DND-41 (cell line): ENCODE results near the gene ONECUT1.
A peak's percentile ranks its signal among the peaks of the same experiment; 100 is the strongest.

Source experiments
- ATAC-seq: fragments of 200-7000 bp; cut with Tn5 transposase; 3 replicates; pipeline ENCODE4 v1.9.1; 2021; ENCODE audit warnings: low read depth; ENCODE audit not compliant: insufficient read depth
- DNase-seq: peaks from one replicate; pipeline ENCODE4 v3.0.0-alpha.2; 2020
- H2AFZ ChIP-seq: 2 replicates; pipeline ENCODE4 v1.6.0; 2012; ENCODE audit warnings: low read depth, low read length
- H3K27ac ChIP-seq: 2 replicates; pipeline ENCODE4 v1.5.1; 2012; ENCODE audit warnings: low read length, inconsistent platforms
- H3K27me3 ChIP-seq: fragments of 200-600 bp; sonication (generic); 2 replicates; pipeline ENCODE4 v1.6.0; 2012; ENCODE audit warnings: low read length, mild to moderate bottlenecking, inconsistent platforms; ENCODE audit not compliant: insufficient read depth, poor library complexity
- H3K36me3 ChIP-seq: 2 replicates; pipeline ENCODE4 v1.5.1; 2012; ENCODE audit warnings: low read length, inconsistent platforms; ENCODE audit not compliant: insufficient read depth
- H3K4me1 ChIP-seq: 2 replicates; pipeline ENCODE4 v1.5.1; 2012; ENCODE audit warnings: mild to moderate bottlenecking, low read length; ENCODE audit not compliant: insufficient read depth
- H3K4me2 ChIP-seq: 2 replicates; pipeline ENCODE4 v1.6.0; 2012; ENCODE audit warnings: mild to moderate bottlenecking, moderate library complexity, low read length, inconsistent platforms; ENCODE audit not compliant: insufficient read depth
- H3K4me3 ChIP-seq, 2 experiments: fragments of 200-600 bp in 1 of 2; shearing (Covaris generic) in 1 of 2; 2 replicates each; pipeline ENCODE4 v1.5.1; 2012 to 2016; ENCODE audit warnings: inconsistent platforms in 2 of 2, low read length in 2 of 2, mild to moderate bottlenecking in 2 of 2, low read depth in 1 of 2, moderate library complexity in 1 of 2
- H3K79me2 ChIP-seq: 2 replicates; pipeline ENCODE4 v1.6.0; 2012; ENCODE audit warnings: low read length, inconsistent platforms; ENCODE audit not compliant: insufficient read depth
- H3K9ac ChIP-seq: 2 replicates; pipeline ENCODE4 v1.6.0; 2012; ENCODE audit warnings: low read depth, mild to moderate bottlenecking, inconsistent platforms, low read length, moderate library complexity
- H3K9me3 ChIP-seq: 2 replicates; pipeline ENCODE4 v1.5.1; 2012; ENCODE audit warnings: low read length, moderate library complexity, mild to moderate bottlenecking, inconsistent platforms; ENCODE audit not compliant: insufficient read depth, severe bottlenecking
- H4K20me1 ChIP-seq: 2 replicates; pipeline ENCODE4 v1.6.0; 2012; ENCODE audit warnings: low read length; ENCODE audit not compliant: insufficient read depth
- EZH2 ChIP-seq: IDR thresholded peaks from 3 replicates; pipeline ENCODE4 v1.6.1; 2012; ENCODE audit warnings: borderline replicate concordance, low read depth, mild to moderate bottlenecking, moderate library complexity, low read length, inconsistent platforms; ENCODE audit not compliant: severe bottlenecking
- TF ChIP-seq, protein P1 (sequence below): IDR thresholded peaks from 2 replicates; pipeline ENCODE4 v1.5.1; 2012; ENCODE audit warnings: borderline replicate concordance, low read length, moderate library complexity, mild to moderate bottlenecking; ENCODE audit not compliant: poor library complexity, severe bottlenecking; ENCODE audit errors: extremely low read depth

The ONECUT1 gene

GRCh38 chr15:52731004-52731403 lies 59.1 kb downstream of the ONECUT1 start:
- DNase-seq (no peak), ATAC-seq (no peak)
- no peaks in the 10 kb centered on the region for H3K27me3 ChIP-seq
- H4K20me1 ChIP-seq, result no peaks in the 10 kb centered on the region
- H3K4me1 ChIP-seq, result peaks cover 3% of the 10 kb centered on the region; the same call in 1 of the 2 replicates
- H3K4me2 ChIP-seq, result no peak overlapping the region
- H3K27ac ChIP-seq, result no peak overlapping the region
- H3K36me3 ChIP-seq, result no peaks in the 10 kb centered on the region
- H3K9me3 ChIP-seq, result no peaks in the 10 kb centered on the region
- H2AFZ ChIP-seq, result no peak overlapping the region
- no peaks in the 10 kb centered on the region for H3K79me2 ChIP-seq
- H3K9ac ChIP-seq, result no peak overlapping the region
- TF ChIP-seq EZH2, result no peak
- TF ChIP-seq, protein P1, sequence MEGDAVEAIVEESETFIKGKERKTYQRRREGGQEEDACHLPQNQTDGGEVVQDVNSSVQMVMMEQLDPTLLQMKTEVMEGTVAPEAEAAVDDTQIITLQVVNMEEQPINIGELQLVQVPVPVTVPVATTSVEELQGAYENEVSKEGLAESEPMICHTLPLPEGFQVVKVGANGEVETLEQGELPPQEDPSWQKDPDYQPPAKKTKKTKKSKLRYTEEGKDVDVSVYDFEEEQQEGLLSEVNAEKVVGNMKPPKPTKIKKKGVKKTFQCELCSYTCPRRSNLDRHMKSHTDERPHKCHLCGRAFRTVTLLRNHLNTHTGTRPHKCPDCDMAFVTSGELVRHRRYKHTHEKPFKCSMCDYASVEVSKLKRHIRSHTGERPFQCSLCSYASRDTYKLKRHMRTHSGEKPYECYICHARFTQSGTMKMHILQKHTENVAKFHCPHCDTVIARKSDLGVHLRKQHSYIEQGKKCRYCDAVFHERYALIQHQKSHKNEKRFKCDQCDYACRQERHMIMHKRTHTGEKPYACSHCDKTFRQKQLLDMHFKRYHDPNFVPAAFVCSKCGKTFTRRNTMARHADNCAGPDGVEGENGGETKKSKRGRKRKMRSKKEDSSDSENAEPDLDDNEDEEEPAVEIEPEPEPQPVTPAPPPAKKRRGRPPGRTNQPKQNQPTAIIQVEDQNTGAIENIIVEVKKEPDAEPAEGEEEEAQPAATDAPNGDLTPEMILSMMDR, result no peak
- no peak overlapping the region for H3K4me3 ChIP-seq

- Histone ChIP-seq H3K4me1 (peaks cover 3% of the 10 kb centered on the region; the same call in 1 of the 2 replicates), H3K79me2 (no peaks in the 10 kb centered on the region), H3K4me2 (no peak overlapping the region), H2AFZ (no peak overlapping the region), H3K36me3 (no peaks in the 10 kb centered on the region), H3K27ac (no peak overlapping the region), H3K4me3 (no peak overlapping the region), H3K9ac (no peak overlapping the region), H3K27me3 (no peaks in the 10 kb centered on the region), H3K9me3 (no peaks in the 10 kb centered on the region), H4K20me1 (no peaks in the 10 kb centered on the region)
- ATAC-seq (no peak), DNase-seq (no peak)
- TF ChIP-seq, protein P1, result no peak
- no peak for TF ChIP-seq EZH2
These were observed 59.5 kb downstream of the ONECUT1 start for GRCh38 chr15:52730594-52730993.

- H4K20me1 ChIP-seq, result no peaks in the 10 kb centered on the region
- H3K79me2 ChIP-seq, result no peaks in the 10 kb centered on the region
- H3K9ac ChIP-seq, result no peak overlapping the region
- peak; percentile 27 for DNase-seq
- H3K36me3 ChIP-seq, result no peaks in the 10 kb centered on the region
- peak; percentile 58; the same call in 1 of the 3 replicates for ATAC-seq
- H3K27ac ChIP-seq, result no peak overlapping the region
- no peak overlapping the region for H3K4me3 ChIP-seq
- no peak overlapping the region for H3K4me2 ChIP-seq
- TF ChIP-seq EZH2, result no peak
- TF ChIP-seq, protein P1, result peak; percentile 20
- no peaks in the 10 kb centered on the region for H3K9me3 ChIP-seq
- H2AFZ ChIP-seq, result no peak overlapping the region
- no peaks in the 10 kb centered on the region for H3K27me3 ChIP-seq
- peaks cover 3% of the 10 kb centered on the region; the same call in 1 of the 2 replicates for H3K4me1 ChIP-seq
These were observed 60.0 kb downstream of the ONECUT1 start for GRCh38 chr15:52730173-52730572.

DNA sequence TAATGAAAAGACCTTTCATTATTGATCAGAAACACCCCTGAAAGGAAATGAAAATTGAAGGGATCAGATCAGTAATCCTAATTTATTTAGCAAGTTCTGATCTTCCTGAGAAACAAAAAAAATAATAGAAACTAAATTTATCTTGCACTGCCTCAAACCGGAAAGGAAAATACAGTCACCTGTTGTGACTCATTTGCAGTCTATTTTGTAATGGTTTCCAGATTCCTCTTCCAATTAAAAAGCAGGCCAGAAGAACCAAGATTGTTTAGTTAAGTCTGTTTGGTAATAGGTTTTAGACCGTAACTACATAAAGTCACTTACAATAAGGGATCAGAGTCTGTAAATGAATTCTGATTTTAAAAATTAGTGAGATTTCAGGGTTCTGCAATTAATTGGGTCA lies 61.2 kb downstream of the ONECUT1 start:
- ATAC-seq (no peak), DNase-seq (no peak)
- TF ChIP-seq, protein P1, result no peak
- no peak for TF ChIP-seq EZH2
- no peak overlapping the region for H3K4me2 ChIP-seq
- no peak overlapping the region for H3K27ac ChIP-seq
- peaks cover 3% of the 10 kb centered on the region; the same call in 1 of the 2 replicates for H3K4me1 ChIP-seq
- H3K9me3 ChIP-seq, result no peaks in the 10 kb centered on the region
- no peaks in the 10 kb centered on the region for H3K79me2 ChIP-seq
- no peaks in the 10 kb centered on the region for H4K20me1 ChIP-seq
- H3K4me3 ChIP-seq, result no peak overlapping the region
- H3K27me3 ChIP-seq, result no peaks in the 10 kb centered on the region
- no peak overlapping the region for H3K9ac ChIP-seq
- H3K36me3 ChIP-seq, result no peaks in the 10 kb centered on the region
- no peak overlapping the region for H2AFZ ChIP-seq
